ENCODE measurements around the gene TNKS1BP1. TPM values are rescaled to one million over a fixed set of nuclear protein-coding genes. Genes with fewer than 3 reads are reported as not detected.

Gene TNKS1BP1
- total RNA-seq, 1 experiment from 2014 or later, result 17.8 TPM

- DNase-seq (ENCODE audit: extremely low read depth, low read depth), result no peak
Measured at GRCh38 chr11:57332694-57333440, 8.1 kb upstream of the TNKS1BP1 start.

GRCh38 chr11:57331720-57332119 lies 7.0 kb upstream of the TNKS1BP1 start:
- DNase-seq (ENCODE audit: extremely low read depth, low read depth), result no peak

- DNase-seq (ENCODE audit: extremely low read depth, low read depth), result no peak
Measured at GRCh38 chr11:57330029-57330428, 5.3 kb upstream of the TNKS1BP1 start.

- DNase-seq (ENCODE audit: extremely low read depth, low read depth), result no peak
Measured at GRCh38 chr11:57327721-57328120, 3.0 kb upstream of the TNKS1BP1 start.

- DNase-seq (ENCODE audit: extremely low read depth, low read depth), result no peak
Measured at GRCh38 chr11:57325735-57326048, 940 bp upstream of the TNKS1BP1 start.

GRCh38 chr11:57324154-57324885 lies 432 bp downstream of the TNKS1BP1 start:
- DNase-seq (ENCODE audit: extremely low read depth, low read depth), result no peak

- no peak for DNase-seq (ENCODE audit: extremely low read depth, low read depth)
Measured at GRCh38 chr11:57323855-57324153, 948 bp downstream of the TNKS1BP1 start.

- DNase-seq (ENCODE audit: extremely low read depth, low read depth), result no peak
Measured at GRCh38 chr11:57323167-57323854, 1.4 kb downstream of the TNKS1BP1 start.

- DNase-seq (ENCODE audit: extremely low read depth, low read depth), result peak; percentile 48
Measured at GRCh38 chr11:57322256-57323166, 2.2 kb downstream of the TNKS1BP1 start.

GRCh38 chr11:57321388-57322255 lies 3.1 kb downstream of the TNKS1BP1 start:
- no peak for DNase-seq (ENCODE audit: extremely low read depth, low read depth)

GRCh38 chr11:57320719-57321387 lies 3.9 kb downstream of the TNKS1BP1 start:
- no peak for DNase-seq (ENCODE audit: extremely low read depth, low read depth)

- no peak for DNase-seq (ENCODE audit: extremely low read depth, low read depth)
Measured at GRCh38 chr11:57320067-57320718, 4.6 kb downstream of the TNKS1BP1 start.

- DNase-seq (ENCODE audit: extremely low read depth, low read depth), result no peak
Measured at GRCh38 chr11:57318178-57318577, 6.6 kb downstream of the TNKS1BP1 start.

GRCh38 chr11:57316017-57316416 lies 8.7 kb downstream of the TNKS1BP1 start:
- no peak for DNase-seq (ENCODE audit: extremely low read depth, low read depth)

GRCh38 chr11:57315491-57315890 lies 9.3 kb downstream of the TNKS1BP1 start:
- no peak for DNase-seq (ENCODE audit: extremely low read depth, low read depth)

- DNase-seq (ENCODE audit: extremely low read depth, low read depth), result no peak
Measured at GRCh38 chr11:57314221-57314973, 10.4 kb downstream of the TNKS1BP1 start.

GRCh38 chr11:57313788-57314135 lies 11.0 kb downstream of the TNKS1BP1 start:
- DNase-seq (ENCODE audit: extremely low read depth, low read depth), result no peak

- DNase-seq (ENCODE audit: extremely low read depth, low read depth), result no peak
Measured at GRCh38 chr11:57313071-57313787, 11.5 kb downstream of the TNKS1BP1 start.

Measured in NCI-H460 (cell line).